ENCODE measurements around the gene PDCD7.
A peak's percentile ranks its signal among the peaks of the same experiment; 100 is the strongest.
"Not testable (repeated sequence)": the region's sequence is repeated elsewhere in the genome, so short reads cannot be mapped to it uniquely, and the experiment has no call there.

The PDCD7 gene

GRCh38 chr15:65133548-65134200 is at the start of gene PDCD7:
Gene PDCD7 (minus strand): TSS chr15:65133808. CDS start chr15:65133781, 27 bp downstream.
- H3K27me3 ChIP-seq (ENCODE audit: insufficient read depth, low read length), result no peaks in the 10 kb centered on the region
- peak within 1 kb of the TSS; percentile 95 for H3K4me3 ChIP-seq (ENCODE audit: low read depth, low read length)
- no peaks in the 10 kb centered on the region for H3K4me1 ChIP-seq (ENCODE audit: control insufficient read depth, insufficient read depth, low read length, unreplicated experiment)
- peaks cover 36% of the 10 kb centered on the region for H3K79me2 ChIP-seq (ENCODE audit: control insufficient read depth, insufficient read depth, low read length, unreplicated experiment)
- H3K27ac ChIP-seq (ENCODE audit: low read depth, low read length), result peak within 1 kb of the TSS; percentile 77
- peak within 1 kb of the TSS; percentile 100 for H2AFZ ChIP-seq (ENCODE audit: low read length, unreplicated experiment)
- 0 out of 2 replicates have a peak, but pooled peaks cover 9% of the 10 kb centered on the region for H3K36me3 ChIP-seq (ENCODE audit: insufficient read depth, low read length)

DNA sequence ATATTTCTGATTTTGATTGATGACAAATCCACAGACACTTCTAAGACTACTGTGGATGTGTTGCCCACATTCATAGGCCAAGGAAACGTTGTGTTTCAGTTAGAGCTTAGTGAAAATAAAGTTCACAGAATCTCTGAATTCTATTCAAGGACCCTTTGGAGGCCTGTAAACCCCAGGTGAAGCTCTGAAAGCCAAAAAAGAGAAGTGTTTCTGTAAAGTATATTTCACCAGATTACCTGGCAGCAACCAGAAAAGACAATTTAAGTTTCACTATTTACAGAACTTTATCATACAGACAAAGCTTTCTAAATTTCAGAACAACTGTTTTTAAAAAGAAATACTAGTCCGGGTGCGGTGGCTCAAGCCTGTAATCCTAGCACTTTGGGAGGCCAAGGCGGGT is 48.9 kb upstream of the PDCD7 start:
- Histone ChIP-seq H3K4me3 (ENCODE audit: low read depth, low read length) (peak overlapping the region; percentile 92), H3K79me2 (ENCODE audit: control insufficient read depth, insufficient read depth, low read length, unreplicated experiment) (peaks cover 60% of the 10 kb centered on the region), H3K27ac (ENCODE audit: low read depth, low read length) (no peak overlapping the region), H3K4me1 (ENCODE audit: control insufficient read depth, insufficient read depth, low read length, unreplicated experiment) (peaks cover 14% of the 10 kb centered on the region), H3K27me3 (ENCODE audit: insufficient read depth, low read length) (no peaks in the 10 kb centered on the region), H2AFZ (ENCODE audit: low read length, unreplicated experiment) (no peak overlapping the region), H3K36me3 (ENCODE audit: insufficient read depth, low read length) (peaks cover 18% of the 10 kb centered on the region)

DNA sequence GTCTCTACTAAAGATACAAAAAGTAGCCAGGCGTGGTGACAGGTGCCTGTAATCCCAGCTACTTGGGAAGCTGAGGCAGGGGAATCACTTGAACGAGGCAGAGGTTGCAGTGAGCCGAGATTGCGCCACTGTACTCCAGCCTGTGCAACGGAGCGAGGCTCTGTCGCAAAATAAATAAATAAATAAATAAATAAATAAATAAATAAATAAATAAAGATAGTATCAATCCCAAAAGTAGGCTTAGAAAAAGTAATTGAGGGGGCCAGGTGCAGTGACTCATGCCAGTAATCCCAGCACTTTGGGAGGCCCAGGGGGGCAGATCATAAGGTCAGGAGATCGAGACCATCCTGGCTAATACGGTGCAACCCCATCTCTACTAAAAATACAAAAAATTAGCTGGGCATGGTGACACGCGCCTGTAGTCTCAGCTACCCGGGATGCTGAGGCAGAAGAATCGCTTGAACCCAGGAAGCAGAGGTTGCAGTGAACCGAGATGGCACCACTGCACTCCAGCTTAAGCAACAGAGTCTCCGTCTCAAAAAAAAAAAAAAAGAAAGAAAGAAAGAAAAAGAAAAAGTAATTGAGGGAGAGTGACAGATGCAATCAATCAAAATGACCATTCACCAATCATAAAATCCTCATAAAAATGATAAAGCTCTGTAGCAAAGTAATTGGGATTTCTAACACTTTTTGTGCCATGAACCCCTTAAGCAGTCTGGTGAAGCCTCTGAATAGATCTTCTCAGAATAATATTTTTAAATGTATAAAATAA is 48.2 kb upstream of the PDCD7 start:
- H3K4me1 ChIP-seq (ENCODE audit: control insufficient read depth, insufficient read depth, low read length, unreplicated experiment), result peaks cover 14% of the 10 kb centered on the region
- H3K79me2 ChIP-seq (ENCODE audit: control insufficient read depth, insufficient read depth, low read length, unreplicated experiment), result peaks cover 60% of the 10 kb centered on the region
- not testable (repeated sequence) for H3K4me3 ChIP-seq (ENCODE audit: low read depth, low read length); H2AFZ ChIP-seq (ENCODE audit: low read length, unreplicated experiment); H3K27me3 ChIP-seq (ENCODE audit: insufficient read depth, low read length); H3K27ac ChIP-seq (ENCODE audit: low read depth, low read length)
- H3K36me3 ChIP-seq (ENCODE audit: insufficient read depth, low read length), result peaks cover 23% of the 10 kb centered on the region

DNA sequence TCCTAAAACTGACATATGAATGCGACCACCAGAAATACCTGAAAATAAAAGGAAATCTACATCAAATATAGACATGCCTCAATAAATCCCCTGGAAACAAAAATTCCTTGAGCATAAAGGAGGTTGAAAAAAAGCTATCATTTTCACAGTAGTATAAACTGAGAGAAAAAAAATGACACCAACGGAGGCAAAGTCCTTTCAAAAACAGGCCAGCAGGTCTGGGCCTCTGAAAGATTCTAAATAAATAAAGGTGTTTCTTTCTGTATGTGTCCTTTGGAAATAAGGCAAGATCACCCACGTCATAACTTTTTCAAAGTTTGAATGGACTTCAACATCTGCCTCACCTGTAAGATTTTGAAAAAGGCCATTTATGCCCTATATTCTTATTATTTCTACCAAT is 46.6 kb upstream of the PDCD7 start:
- H3K27ac ChIP-seq (ENCODE audit: low read depth, low read length), result no peak overlapping the region
- peaks cover 33% of the 10 kb centered on the region for H3K36me3 ChIP-seq (ENCODE audit: insufficient read depth, low read length)
- no peak overlapping the region for H3K4me3 ChIP-seq (ENCODE audit: low read depth, low read length)
- no peak overlapping the region for H2AFZ ChIP-seq (ENCODE audit: low read length, unreplicated experiment)
- peaks cover 64% of the 10 kb centered on the region for H3K79me2 ChIP-seq (ENCODE audit: control insufficient read depth, insufficient read depth, low read length, unreplicated experiment)
- H3K27me3 ChIP-seq (ENCODE audit: insufficient read depth, low read length), result no peaks in the 10 kb centered on the region
- H3K4me1 ChIP-seq (ENCODE audit: control insufficient read depth, insufficient read depth, low read length, unreplicated experiment), result peaks cover 14% of the 10 kb centered on the region

- Histone ChIP-seq H3K79me2 (ENCODE audit: control insufficient read depth, insufficient read depth, low read length, unreplicated experiment) (peaks cover 42% of the 10 kb centered on the region), H3K27ac (ENCODE audit: low read depth, low read length) (no peak overlapping the region), H3K27me3 (ENCODE audit: insufficient read depth, low read length) (no peaks in the 10 kb centered on the region), H2AFZ (ENCODE audit: low read length, unreplicated experiment) (no peak overlapping the region), H3K36me3 (ENCODE audit: insufficient read depth, low read length) (peaks cover 40% of the 10 kb centered on the region), H3K4me1 (ENCODE audit: control insufficient read depth, insufficient read depth, low read length, unreplicated experiment) (peaks cover 12% of the 10 kb centered on the region), H3K4me3 (ENCODE audit: low read depth, low read length) (no peak overlapping the region)
These were observed 44.3 kb upstream of the PDCD7 start for GRCh38 chr15:65177901-65178300.

- H3K4me3 ChIP-seq (ENCODE audit: low read depth, low read length), result no peak overlapping the region
- peaks cover 5% of the 10 kb centered on the region for H3K4me1 ChIP-seq (ENCODE audit: control insufficient read depth, insufficient read depth, low read length, unreplicated experiment)
- no peak overlapping the region for H3K27ac ChIP-seq (ENCODE audit: low read depth, low read length)
- H2AFZ ChIP-seq (ENCODE audit: low read length, unreplicated experiment), result no peak overlapping the region
- peaks cover 46% of the 10 kb centered on the region for H3K36me3 ChIP-seq (ENCODE audit: insufficient read depth, low read length)
- H3K79me2 ChIP-seq (ENCODE audit: control insufficient read depth, insufficient read depth, low read length, unreplicated experiment), result peaks cover 24% of the 10 kb centered on the region
- H3K27me3 ChIP-seq (ENCODE audit: insufficient read depth, low read length), result no peaks in the 10 kb centered on the region
These were observed 42.4 kb upstream of the PDCD7 start for GRCh38 chr15:65176056-65176455.

DNA sequence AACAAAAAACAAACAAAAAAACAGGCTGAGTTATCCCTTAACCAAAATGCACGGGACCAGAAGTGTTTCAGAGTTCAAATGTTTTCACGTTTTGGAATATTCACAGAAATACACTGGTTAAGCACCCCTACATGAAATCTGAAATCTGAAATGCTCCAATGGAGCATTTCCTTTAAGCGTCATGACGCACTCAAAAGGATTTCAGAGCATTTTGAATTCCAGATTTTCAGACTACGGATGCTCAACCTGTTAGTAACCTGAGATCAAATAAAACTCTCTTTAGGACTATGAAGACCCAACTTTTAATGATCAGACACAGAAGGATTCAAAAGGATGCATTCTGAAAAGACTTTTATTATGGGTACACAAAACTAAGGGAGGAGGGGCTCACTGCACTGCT is 41.9 kb upstream of the PDCD7 start:
- no peak overlapping the region for H3K27ac ChIP-seq (ENCODE audit: low read depth, low read length)
- H3K27me3 ChIP-seq (ENCODE audit: insufficient read depth, low read length), result no peaks in the 10 kb centered on the region
- H3K36me3 ChIP-seq (ENCODE audit: insufficient read depth, low read length), result peaks cover 46% of the 10 kb centered on the region
- peaks cover 19% of the 10 kb centered on the region for H3K79me2 ChIP-seq (ENCODE audit: control insufficient read depth, insufficient read depth, low read length, unreplicated experiment)
- H3K4me1 ChIP-seq (ENCODE audit: control insufficient read depth, insufficient read depth, low read length, unreplicated experiment), result peaks cover 5% of the 10 kb centered on the region
- no peak overlapping the region for H2AFZ ChIP-seq (ENCODE audit: low read length, unreplicated experiment)
- H3K4me3 ChIP-seq (ENCODE audit: low read depth, low read length), result no peak overlapping the region

DNA sequence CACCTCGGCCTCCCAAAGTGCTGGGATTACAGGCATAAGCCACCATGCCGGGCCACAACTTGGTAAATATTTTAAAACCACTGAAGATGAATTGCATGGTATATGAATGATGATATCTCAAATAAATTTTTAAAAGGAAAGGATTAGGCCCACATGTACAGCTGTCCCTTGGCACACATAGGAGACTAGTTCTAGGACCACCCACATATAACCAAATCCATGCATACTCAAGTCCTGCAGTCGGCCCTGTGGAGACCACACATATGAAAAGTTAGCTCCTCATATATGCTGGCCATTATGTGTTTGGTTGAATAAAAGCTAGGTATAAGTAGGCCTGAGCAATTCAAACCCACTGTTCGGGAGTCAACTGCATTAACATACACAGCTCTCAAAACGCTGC is 40.9 kb upstream of the PDCD7 start:
- Histone ChIP-seq H3K4me1 (ENCODE audit: control insufficient read depth, insufficient read depth, low read length, unreplicated experiment) (peaks cover 5% of the 10 kb centered on the region), H3K27me3 (ENCODE audit: insufficient read depth, low read length) (no peaks in the 10 kb centered on the region), H3K4me3 (ENCODE audit: low read depth, low read length) (no peak overlapping the region), H3K79me2 (ENCODE audit: control insufficient read depth, insufficient read depth, low read length, unreplicated experiment) (peaks cover 9% of the 10 kb centered on the region), H3K36me3 (ENCODE audit: insufficient read depth, low read length) (peaks cover 41% of the 10 kb centered on the region), H3K27ac (ENCODE audit: low read depth, low read length) (no peak overlapping the region), H2AFZ (ENCODE audit: low read length, unreplicated experiment) (no peak overlapping the region)

GRCh38 chr15:65172531-65172930 is 38.9 kb upstream of the PDCD7 start:
- Histone ChIP-seq H3K79me2 (ENCODE audit: control insufficient read depth, insufficient read depth, low read length, unreplicated experiment) (peaks cover 4% of the 10 kb centered on the region), H2AFZ (ENCODE audit: low read length, unreplicated experiment) (no peak overlapping the region), H3K27me3 (ENCODE audit: insufficient read depth, low read length) (no peaks in the 10 kb centered on the region), H3K36me3 (ENCODE audit: insufficient read depth, low read length) (peaks cover 29% of the 10 kb centered on the region), H3K27ac (ENCODE audit: low read depth, low read length) (no peak overlapping the region), H3K4me3 (ENCODE audit: low read depth, low read length) (no peak overlapping the region), H3K4me1 (ENCODE audit: control insufficient read depth, insufficient read depth, low read length, unreplicated experiment) (no peaks in the 10 kb centered on the region)

- no peaks in the 10 kb centered on the region for H3K27me3 ChIP-seq (ENCODE audit: insufficient read depth, low read length)
- peaks cover 26% of the 10 kb centered on the region for H3K36me3 ChIP-seq (ENCODE audit: insufficient read depth, low read length)
- H3K4me1 ChIP-seq (ENCODE audit: control insufficient read depth, insufficient read depth, low read length, unreplicated experiment), result no peaks in the 10 kb centered on the region
These were observed 37.8 kb upstream of the PDCD7 start for GRCh38 chr15:65171428-65171827.

DNA sequence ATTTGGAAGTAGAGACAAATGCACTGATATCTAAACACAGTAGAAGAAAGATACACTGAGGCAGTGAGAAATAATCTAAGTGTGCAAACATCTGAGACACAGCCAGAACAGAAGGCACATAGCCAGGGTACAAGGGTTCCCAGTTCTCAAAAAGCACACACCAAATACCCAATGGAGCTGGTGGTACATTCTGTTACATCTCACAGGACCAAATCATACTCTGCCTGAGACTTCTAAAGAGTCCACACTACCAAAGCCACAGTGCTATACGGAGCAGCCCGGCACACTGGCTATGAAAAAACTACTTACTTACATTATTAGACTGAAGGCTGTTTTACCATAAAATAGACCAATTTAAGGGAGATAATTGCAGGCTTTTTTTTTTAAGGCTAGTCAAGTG is 32.3 kb upstream of the PDCD7 start:
- no peaks in the 10 kb centered on the region for H3K27me3 ChIP-seq (ENCODE audit: insufficient read depth, low read length)
- no peak overlapping the region for H3K27ac ChIP-seq (ENCODE audit: low read depth, low read length)
- no peak overlapping the region for H2AFZ ChIP-seq (ENCODE audit: low read length, unreplicated experiment)
- H3K79me2 ChIP-seq (ENCODE audit: control insufficient read depth, insufficient read depth, low read length, unreplicated experiment), result peaks cover 15% of the 10 kb centered on the region
- no peak overlapping the region for H3K4me3 ChIP-seq (ENCODE audit: low read depth, low read length)
- H3K4me1 ChIP-seq (ENCODE audit: control insufficient read depth, insufficient read depth, low read length, unreplicated experiment), result no peaks in the 10 kb centered on the region
- peaks cover 27% of the 10 kb centered on the region for H3K36me3 ChIP-seq (ENCODE audit: insufficient read depth, low read length)

More at GRCh38 chr15:65171428-65171827, 37.8 kb upstream of the PDCD7 start:
- Histone ChIP-seq H3K79me2 (ENCODE audit: control insufficient read depth, insufficient read depth, low read length, unreplicated experiment) (peaks cover 8% of the 10 kb centered on the region), H3K27ac (ENCODE audit: low read depth, low read length) (no peak overlapping the region), H2AFZ (ENCODE audit: low read length, unreplicated experiment) (no peak overlapping the region), H3K4me3 (ENCODE audit: low read depth, low read length) (no peak overlapping the region)

Measured in ACC112 (cell line).